ENCODE results near the gene ZSCAN25. TPM values are rescaled to one million over a fixed set of nuclear protein-coding genes. Genes with fewer than 3 reads are reported as not detected.

The ZSCAN25 gene
- total RNA-seq, 1 donor from 2014 or later = 8.7 TPM

GRCh38 chr7:99588868-99589267 lies 27.9 kb upstream of the ZSCAN25 start:
- Mint-ChIP-seq H3K9me3 (no peaks in the 10 kb centered on the region), H3K4me1 (no peaks in the 10 kb centered on the region), H3K36me3 (no peaks in the 10 kb centered on the region), H3K4me3 (no peak overlapping the region), H3K27me3 (ENCODE audit: insufficient read depth, low read depth) (no peaks in the 10 kb centered on the region), H3K27ac (no peak overlapping the region)
- Histone ChIP-seq H3K36me3 (no peaks in the 10 kb centered on the region), H3K27ac (no peak overlapping the region), H3K9ac (no peak overlapping the region), H3K4me1 (no peaks in the 10 kb centered on the region), H3K79me2 (ENCODE audit: low read depth) (no peaks in the 10 kb centered on the region), H3K9me3 (ENCODE audit: low read depth) (peaks cover 15% of the 10 kb centered on the region), H3K4me3 (no peak overlapping the region), H4K20me1 (ENCODE audit: low read depth) (no peaks in the 10 kb centered on the region), H3K4me2 (no peak overlapping the region), H3K27me3 (no peaks in the 10 kb centered on the region), H2AFZ (replicated peaks) (no peak overlapping the region), H3F3A (ENCODE audit: low read depth) (peaks cover 44% of the 10 kb centered on the region)
- TF ChIP-seq CTCF (IDR thresholded peaks at IDR 0.05) (no peak), EZH2phosphoT487 (IDR thresholded peaks at IDR 0.05) (no peak), EZH2 (IDR thresholded peaks at IDR 0.05) (no peak)
- DNase-seq (ENCODE audit: low spot score) = no peak

GRCh38 chr7:99594948-99595745 lies 21.6 kb upstream of the ZSCAN25 start:
- H3K4me1 Mint-ChIP-seq = no peaks in the 10 kb centered on the region
- Histone ChIP-seq H3K4me2 (no peak overlapping the region), H3K79me2 (ENCODE audit: low read depth) (no peaks in the 10 kb centered on the region), H3F3A (ENCODE audit: low read depth) (peaks cover 60% of the 10 kb centered on the region), H3K4me3 (no peak overlapping the region), H3K27ac (no peak overlapping the region), H3K9me3 (ENCODE audit: low read depth) (peaks cover 21% of the 10 kb centered on the region), H3K27me3 (no peaks in the 10 kb centered on the region), H2AFZ (replicated peaks) (no peak overlapping the region), H4K20me1 (ENCODE audit: low read depth) (no peaks in the 10 kb centered on the region), H3K36me3 (no peaks in the 10 kb centered on the region), H3K9ac (no peak overlapping the region), H3K4me1 (no peaks in the 10 kb centered on the region)
- H3K27me3 Mint-ChIP-seq (ENCODE audit: insufficient read depth, low read depth) = no peaks in the 10 kb centered on the region
- no peaks in the 10 kb centered on the region for H3K36me3 Mint-ChIP-seq
- DNase-seq (ENCODE audit: low spot score) = no peak
- no peaks in the 10 kb centered on the region for H3K9me3 Mint-ChIP-seq
- no peak overlapping the region for H3K4me3 Mint-ChIP-seq
- H3K27ac Mint-ChIP-seq = no peak overlapping the region
- no peak for TF ChIP-seq EZH2phosphoT487 (IDR thresholded peaks at IDR 0.05)
- no peak for TF ChIP-seq CTCF (IDR thresholded peaks at IDR 0.05)
- TF ChIP-seq EZH2 (IDR thresholded peaks at IDR 0.05) = no peak

- H3K27me3 ChIP-seq = no peaks in the 10 kb centered on the region
- H3F3A ChIP-seq (ENCODE audit: low read depth) = peaks cover 49% of the 10 kb centered on the region
- Mint-ChIP-seq H3K4me3 (no peak overlapping the region), H3K27ac (no peak overlapping the region), H3K36me3 (no peaks in the 10 kb centered on the region), H3K4me1 (no peaks in the 10 kb centered on the region), H3K27me3 (ENCODE audit: insufficient read depth, low read depth) (no peaks in the 10 kb centered on the region), H3K9me3 (no peaks in the 10 kb centered on the region)
- H4K20me1 ChIP-seq (ENCODE audit: low read depth) = no peaks in the 10 kb centered on the region
- H3K9ac ChIP-seq = no peak overlapping the region
- no peak overlapping the region for H3K27ac ChIP-seq
- no peak overlapping the region for H3K4me3 ChIP-seq
- H3K9me3 ChIP-seq (ENCODE audit: low read depth) = peaks cover 21% of the 10 kb centered on the region
- H3K4me2 ChIP-seq = no peak overlapping the region
- TF ChIP-seq CTCF (IDR thresholded peaks at IDR 0.05) = no peak
- no peak for TF ChIP-seq EZH2phosphoT487 (IDR thresholded peaks at IDR 0.05)
- TF ChIP-seq EZH2 (IDR thresholded peaks at IDR 0.05) = no peak
- DNase-seq (ENCODE audit: low spot score) = no peak
- H3K79me2 ChIP-seq (ENCODE audit: low read depth) = no peaks in the 10 kb centered on the region
- H2AFZ ChIP-seq (replicated peaks) = no peak overlapping the region
- no peaks in the 10 kb centered on the region for H3K36me3 ChIP-seq
- H3K4me1 ChIP-seq = no peaks in the 10 kb centered on the region
Measured at GRCh38 chr7:99596408-99596955, 20.3 kb upstream of the ZSCAN25 start.
